Activated CD4-positive, alpha-beta T cell treated with anti-CD3 and anti-CD28 coated beads, Interleukin-2, amount 50 U/mL, for 4 hours (primary cell): ENCODE results near the gene DUSP16.
"Not testable (repeated sequence)": the region's sequence is repeated elsewhere in the genome, so short reads cannot be mapped to it uniquely, and the experiment has no call there.

ENCODE experiments used
- DNase-seq, 2 experiments: peaks; one replicate each; pipeline ENCODE4 v3.0.0-alpha.2; 2020

Gene DUSP16, protein sequence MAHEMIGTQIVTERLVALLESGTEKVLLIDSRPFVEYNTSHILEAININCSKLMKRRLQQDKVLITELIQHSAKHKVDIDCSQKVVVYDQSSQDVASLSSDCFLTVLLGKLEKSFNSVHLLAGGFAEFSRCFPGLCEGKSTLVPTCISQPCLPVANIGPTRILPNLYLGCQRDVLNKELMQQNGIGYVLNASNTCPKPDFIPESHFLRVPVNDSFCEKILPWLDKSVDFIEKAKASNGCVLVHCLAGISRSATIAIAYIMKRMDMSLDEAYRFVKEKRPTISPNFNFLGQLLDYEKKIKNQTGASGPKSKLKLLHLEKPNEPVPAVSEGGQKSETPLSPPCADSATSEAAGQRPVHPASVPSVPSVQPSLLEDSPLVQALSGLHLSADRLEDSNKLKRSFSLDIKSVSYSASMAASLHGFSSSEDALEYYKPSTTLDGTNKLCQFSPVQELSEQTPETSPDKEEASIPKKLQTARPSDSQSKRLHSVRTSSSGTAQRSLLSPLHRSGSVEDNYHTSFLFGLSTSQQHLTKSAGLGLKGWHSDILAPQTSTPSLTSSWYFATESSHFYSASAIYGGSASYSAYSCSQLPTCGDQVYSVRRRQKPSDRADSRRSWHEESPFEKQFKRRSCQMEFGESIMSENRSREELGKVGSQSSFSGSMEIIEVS

DNA sequence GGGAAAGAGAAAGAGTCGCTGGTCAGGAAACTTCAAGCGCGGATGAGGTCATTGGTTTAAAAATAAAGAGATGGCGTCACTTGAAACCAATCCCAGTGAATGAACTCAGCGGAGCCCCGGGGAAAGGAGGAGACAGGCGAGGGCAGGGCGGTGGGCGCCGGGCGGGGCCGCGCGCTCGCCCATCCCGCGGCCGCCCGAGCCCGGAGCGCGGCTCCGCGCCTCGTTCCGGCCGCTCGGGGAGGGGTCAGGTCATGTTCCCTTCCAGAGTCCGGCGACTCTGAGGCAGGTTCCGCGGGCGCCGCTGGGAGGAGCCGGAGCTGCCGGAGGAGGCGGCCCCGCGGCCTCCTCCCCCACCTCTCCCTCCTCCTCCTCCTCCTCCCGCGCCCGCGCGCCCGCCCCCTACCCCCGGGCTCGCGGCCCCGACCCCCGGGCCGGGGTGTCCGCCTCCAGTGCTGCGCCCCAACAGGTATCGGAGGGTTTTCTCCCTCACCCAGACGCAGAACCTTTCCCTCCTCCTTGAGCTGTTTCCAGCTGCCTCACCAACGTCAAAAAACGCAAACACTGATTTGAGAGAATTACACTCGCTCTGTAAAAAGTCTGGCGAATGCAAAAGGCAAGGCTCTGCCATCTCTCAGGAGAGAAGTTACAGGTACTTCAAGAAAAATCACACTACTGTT lies at the start of gene DUSP16:
Gene DUSP16 (minus strand): TSS at position 279 of the 677 bp plus-strand sequence. CDS start 41,765 bp downstream, outside the sequence.
- DNase-seq, result peak; percentile 57 to 59

DNA sequence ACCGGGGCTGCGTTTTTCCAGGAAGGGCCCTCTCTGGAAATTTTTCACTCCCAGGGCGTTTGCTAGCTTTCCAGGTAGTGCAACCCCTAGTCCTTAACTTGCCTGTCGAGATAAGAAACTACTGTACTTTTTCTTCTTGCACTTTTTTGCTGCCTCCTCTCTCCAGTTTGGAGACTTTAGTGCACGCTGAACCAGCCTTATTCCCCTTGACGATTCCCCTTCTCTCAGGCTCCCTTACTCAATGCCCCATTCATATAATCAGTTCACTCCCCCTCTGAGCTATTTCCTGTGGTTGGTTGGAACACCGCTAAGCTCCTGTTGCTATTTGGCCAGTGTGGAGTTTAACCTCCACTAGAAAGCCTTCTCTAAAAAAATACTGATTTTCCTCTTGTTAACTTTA lies 49.7 kb upstream of the DUSP16 start:
- DNase-seq, result no peak

DNA sequence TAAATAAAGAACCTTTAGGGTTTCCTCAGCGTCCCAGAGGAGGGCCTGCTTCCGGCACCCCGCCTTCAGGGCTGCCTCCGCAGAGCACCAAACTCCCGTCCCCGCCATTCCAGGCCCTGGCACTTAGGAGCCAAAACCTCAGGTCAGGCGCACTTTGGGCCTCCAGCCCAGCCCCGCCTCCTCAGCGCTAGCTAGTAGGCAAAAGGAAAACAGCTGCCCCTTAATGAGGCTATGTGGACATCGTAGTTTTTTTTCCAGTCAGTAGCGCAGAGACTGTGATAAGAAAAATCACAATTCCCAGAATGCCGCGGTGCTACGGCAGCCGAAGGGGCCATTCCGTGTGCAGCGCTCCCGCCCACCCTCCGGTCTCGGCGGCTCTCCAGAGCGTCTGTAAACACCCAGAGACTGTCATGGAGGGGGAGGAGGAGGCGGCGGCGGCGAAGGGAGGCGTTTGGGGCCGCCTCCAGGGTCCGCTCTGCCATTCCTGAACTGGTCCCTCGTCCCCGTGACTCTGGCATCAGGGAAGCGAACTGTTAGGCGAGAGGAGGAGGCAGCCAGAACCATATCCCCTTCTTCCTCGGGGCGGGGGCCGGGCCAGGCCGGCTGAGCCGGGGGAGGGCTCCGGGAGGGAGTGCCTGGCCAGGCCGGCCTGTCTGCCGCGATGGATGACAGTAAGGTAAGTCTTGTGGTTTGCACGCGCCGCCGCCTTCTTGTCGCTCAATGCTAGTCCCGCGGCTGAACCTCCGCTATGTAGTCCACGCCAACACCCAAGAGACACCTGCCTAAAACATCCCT lies 49.0 kb upstream of the DUSP16 start, which contains the start of gene CREBL2:
Gene CREBL2 (plus strand): TSS at position 365 of the 795 bp plus-strand sequence. CDS start 297 bp downstream, at position 662.
- peak; percentile 82 for DNase-seq

DNA sequence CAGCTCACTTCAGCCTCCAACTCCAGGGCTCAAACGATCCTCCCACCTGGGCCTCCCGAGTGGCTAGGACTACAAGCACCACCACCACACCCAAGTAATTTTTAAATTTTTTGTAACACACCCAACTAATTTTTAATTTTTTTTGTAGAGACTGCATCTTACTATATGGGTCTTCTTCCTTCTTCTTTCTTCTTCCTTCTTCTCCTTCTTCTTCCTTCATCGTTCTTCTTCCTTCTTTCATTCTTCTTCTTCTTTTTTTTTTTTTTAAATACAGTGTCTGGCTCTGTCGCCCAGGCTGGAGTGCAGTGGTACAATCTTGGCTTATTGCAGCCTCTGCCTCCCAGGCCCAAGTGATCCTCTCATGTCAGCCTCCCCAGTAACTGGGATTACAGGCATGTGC lies 48.0 kb upstream of the DUSP16 start:
- DNase-seq, result no peak

DNA sequence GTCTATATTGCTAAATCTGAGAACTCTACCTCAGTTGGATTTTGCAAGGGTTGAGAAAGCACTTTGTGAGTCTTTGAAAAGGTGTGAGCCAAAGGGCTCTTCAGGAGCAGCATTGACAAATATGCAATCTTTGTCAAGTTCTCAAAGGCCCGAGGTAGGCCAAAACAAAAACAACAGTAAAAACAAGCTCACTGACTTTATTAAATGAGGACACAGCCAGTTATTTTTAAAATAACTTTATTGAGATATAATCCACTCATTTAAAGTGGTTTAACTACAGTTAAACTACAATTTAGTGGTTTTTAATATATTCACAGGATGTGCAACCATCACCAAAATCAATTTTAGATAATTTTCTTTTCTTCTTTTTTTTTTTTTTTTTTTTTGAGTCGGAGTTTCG lies 47.0 kb upstream of the DUSP16 start:
- DNase-seq, result no peak

DNA sequence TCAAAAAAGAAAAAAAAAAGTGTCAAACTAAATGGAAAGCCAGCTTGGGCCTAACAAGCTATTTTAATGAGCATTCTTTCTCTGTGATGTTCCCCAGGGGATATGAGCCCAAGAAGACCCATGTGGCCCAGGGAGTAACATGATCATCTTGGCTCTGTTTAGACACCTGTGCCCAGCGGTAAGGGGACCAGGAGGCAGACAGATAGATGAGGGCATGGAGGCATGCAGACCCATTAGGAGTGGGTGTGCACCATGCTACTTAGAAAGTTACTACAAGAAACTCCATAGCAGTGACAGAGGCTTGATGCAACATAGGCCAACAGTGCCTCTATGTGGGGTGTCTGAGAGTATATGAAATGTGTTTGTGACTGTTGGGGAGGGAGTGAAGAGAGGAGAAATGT lies 45.9 kb upstream of the DUSP16 start:
- DNase-seq, result no peak

DNA sequence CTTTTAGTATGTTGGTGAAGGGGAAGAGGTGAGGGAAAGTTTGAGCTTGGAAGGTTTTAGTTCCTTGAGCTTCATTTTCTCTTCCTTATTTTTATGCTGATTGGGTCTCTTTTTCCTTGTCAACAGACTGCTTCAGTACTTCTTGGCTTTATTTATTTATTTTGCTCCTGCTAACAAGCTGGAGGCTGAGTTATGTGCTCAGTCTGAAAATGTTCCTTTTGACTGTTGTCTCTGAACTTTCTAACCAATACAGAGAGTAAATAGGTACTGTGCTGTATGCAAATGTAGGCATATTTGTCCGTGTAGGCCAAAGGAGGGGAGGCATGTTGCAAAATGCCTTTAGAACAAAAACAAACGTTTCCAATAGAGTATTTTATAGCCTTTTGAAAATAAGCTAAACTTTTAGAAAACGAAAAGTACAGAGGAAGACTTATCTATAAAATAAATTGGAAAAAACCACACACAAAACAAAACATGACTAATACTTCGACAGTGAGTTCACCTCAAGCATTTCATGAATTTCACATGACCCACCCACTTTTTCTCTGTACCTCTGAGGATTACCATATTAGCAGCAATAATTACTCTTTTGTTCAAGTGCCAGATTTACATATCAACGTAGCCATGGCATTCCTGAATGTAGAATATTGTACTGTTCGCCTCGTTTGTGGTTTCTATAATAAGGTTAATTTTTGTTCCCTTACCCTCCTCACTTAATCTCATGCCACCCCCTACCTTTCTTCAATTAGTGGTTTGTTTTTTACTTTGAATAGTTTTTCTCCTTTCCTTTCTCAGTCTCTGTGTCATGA lies 44.3 kb upstream of the DUSP16 start:
- no peak for DNase-seq

DNA sequence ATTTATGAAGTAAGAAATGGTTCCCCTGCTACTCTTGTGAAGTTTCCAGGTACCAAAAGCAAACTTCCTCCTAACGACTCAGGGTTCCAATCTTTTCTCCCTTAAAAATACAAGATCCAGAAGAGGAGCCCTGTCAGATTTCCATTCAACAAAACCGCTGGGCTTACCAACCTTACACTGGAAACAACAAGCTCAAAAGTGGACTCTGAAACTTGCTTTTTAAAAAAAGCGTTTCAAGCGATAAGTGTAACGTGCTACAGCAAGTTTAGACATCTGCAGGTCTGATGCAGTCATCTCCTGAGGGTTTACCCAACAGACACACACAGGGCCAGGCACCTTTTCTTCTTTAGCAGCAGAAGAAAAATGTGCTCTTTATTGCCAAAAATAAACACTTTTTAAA lies 42.1 kb upstream of the DUSP16 start:
- DNase-seq, result no peak

DNA sequence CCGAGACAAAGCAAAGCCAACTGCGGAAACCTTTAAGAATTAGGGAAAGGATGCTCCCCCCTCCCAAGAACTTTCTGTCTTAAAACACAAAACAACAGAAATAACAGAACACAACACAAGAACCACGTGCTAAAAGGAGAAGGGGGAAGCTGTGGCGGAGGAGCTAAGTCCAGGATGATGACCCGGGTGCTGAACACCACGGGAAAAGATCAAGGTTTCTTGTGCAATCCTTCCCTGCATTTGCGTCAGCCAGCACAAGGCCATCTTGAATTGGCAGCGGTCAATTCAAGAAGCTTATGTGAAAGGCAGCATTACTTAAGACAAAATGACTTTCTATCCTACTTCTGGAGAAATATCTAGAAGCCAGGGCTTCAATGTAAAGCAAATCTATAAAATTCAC lies 38.0 kb upstream of the DUSP16 start:
- DNase-seq, result no peak

DNA sequence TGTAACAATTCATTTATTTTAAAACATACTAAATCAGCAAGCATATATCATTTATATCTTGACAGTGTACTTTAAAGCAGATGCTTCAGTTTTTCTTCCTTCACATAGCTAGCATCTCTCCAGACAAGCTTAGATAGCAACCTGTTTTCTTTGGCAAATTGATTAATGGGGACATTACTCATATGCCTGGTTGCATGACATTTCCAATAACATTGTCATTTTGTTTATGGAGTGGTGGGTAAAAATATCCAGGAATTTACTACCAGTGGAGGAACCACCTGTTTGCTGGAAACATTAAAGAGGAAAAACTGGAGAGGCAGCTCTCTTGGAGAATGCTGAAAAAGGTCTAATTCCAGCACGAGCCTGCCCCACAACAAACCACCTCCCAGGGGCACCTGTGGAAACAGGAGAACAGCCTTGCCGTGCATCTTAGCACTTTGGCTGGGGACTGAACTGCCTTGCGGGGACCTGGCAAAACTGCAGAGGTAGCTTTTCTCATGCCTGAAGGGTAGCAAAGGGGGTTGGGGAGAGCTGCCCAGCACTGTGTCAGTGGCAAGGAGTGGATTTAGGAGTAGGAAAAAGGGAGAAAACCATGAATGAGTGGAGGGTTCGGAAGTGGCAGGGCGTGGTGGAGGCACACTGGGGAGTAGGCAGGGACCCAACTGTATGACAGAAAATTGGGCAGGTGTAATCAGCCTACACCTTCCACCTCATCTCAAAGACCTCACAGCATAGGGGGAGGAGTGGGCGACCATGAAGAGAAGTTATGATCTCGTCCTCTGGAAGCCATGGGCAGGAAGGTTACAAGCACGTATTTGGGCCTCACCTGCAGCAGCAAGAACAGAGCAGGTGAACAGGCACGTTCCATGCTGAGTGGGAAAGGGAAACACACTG lies 37.3 kb upstream of the DUSP16 start:
- DNase-seq, result no peak

DNA sequence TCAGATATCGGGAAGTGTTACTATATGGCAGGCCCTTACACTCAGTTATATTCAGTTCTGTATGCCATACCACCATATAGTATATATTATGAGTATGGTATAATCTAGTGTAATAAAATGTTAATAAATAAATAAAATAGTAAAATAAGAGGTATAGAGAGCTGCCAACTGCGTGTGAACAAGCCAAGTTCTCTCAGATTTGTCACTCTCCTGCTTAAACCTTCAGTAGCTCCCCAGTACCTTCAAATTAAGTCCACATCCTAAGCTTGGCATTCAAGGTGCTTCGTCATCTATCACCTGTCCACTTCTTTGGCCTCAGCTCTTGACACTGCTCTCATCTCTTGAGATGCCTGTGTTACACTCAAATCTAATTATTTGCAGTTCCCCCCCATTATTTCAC lies 36.2 kb upstream of the DUSP16 start:
- DNase-seq, result no peak

DNA sequence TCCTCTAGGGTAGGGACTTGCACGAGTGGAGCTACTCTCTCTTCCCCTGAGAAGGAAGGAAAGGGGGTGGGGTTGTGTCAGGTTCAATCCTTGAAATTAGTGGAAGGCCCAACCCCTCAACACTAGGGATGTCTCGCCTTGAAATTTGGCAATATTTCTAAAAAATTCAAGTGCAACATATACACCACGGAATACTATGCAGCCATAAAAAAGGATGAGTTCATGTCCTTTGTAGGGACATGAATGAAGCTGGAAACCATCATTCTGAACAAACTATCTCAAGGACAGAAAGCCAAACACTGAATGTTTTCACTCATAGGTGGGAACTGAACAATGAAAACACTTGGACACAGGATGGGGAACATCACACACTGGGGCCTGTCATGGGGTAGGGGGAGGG lies 33.9 kb upstream of the DUSP16 start:
- DNase-seq, result not testable (repeated sequence)

DNA sequence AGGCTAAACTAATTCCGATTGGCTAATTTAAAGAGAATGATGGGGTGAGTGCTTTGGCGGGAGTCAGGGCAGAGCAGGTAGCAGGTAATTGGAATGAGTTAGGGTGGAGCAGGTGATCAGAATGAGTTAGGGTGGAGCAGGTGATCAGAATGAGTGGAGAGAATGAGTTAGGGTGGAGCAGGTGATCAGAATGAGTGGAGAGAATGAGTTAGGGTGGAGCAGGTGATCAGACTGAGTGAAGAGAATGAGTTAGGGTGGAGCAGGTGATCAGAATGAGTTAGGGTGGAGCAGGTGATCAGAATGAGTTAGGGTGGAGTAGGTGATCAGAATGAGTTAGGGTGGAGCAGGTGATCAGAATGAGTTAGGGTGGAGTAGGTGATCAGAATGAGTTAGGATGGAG lies 33.3 kb upstream of the DUSP16 start:
- DNase-seq, result not testable (repeated sequence)

DNA sequence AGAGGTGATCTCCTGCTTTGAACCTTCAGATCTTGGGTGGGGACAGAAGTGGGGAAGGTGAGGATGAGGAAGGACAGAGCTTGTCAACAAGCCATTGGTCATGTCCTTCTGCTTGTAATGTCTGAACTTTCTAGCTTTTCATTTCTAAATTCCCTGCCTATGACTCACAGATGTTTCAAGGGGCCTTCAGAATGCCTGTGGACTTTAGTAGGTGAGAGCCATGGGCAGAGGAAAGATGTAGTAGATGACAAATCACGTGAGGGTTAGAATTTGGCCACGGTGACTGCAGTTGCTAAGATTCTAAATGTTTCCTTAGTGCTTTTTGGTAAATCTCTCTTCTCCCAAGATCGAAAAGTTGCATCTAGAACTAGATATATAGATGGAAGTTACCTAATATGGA lies 30.3 kb upstream of the DUSP16 start:
- no peak for DNase-seq

DNA sequence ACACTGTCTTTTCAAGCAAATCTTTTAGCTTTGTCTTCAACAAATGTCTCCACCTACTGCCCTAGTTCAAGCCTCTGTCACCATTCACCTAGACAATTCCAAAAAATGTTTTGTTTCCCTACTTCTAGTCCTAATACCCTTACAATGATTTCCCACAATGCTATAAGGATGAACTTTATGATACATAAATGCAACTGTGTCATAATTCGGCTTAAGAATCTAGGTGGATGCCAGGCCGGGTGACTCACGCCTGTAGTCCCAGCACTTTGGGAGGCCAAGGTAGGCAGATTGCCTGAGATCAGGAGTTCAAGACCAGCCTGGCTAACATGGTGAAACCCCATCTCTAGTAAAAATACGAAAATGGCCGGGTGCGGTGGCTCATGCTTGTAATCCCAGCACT lies 28.3 kb upstream of the DUSP16 start:
- no peak for DNase-seq

DNA sequence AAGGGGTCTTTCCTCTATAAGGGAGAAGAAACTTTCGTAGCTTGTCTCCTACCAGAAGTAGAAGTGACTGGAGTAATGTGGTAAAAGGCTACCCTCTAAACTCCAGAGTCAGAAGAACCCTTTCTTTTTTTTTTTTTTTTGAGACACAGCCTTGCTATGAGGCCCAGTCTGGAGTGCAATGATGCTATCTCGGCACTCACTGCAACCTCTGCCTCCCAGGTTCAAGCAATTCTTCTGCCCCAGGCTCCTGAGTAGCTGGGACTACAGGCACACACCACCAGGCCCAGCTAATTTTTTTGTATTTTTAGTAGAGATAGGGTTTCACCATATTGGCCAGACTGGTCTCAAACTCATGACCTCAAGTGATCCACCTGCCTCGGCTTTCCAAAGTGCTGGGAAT lies 25.8 kb upstream of the DUSP16 start:
- not testable (repeated sequence) for DNase-seq

DNA sequence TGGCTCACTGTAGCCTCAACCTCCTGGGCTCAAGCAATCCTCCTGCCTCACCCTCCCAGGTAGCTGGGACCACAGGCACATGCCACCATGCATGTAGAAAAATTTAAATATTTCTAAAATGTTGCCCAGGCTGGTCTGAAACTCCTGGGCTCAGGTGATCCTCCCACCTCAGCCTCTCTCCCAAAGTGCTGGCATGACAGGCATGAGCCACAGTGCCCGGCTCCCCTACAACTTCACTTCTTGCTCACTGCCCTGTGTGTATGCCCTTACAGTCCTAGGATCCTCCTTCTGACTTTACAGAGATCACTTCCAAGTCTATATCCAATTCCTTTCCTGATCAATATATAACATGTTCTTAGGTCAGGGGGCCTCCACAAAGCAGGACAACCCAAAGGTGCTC lies 25.2 kb upstream of the DUSP16 start:
- no peak for DNase-seq

DNA sequence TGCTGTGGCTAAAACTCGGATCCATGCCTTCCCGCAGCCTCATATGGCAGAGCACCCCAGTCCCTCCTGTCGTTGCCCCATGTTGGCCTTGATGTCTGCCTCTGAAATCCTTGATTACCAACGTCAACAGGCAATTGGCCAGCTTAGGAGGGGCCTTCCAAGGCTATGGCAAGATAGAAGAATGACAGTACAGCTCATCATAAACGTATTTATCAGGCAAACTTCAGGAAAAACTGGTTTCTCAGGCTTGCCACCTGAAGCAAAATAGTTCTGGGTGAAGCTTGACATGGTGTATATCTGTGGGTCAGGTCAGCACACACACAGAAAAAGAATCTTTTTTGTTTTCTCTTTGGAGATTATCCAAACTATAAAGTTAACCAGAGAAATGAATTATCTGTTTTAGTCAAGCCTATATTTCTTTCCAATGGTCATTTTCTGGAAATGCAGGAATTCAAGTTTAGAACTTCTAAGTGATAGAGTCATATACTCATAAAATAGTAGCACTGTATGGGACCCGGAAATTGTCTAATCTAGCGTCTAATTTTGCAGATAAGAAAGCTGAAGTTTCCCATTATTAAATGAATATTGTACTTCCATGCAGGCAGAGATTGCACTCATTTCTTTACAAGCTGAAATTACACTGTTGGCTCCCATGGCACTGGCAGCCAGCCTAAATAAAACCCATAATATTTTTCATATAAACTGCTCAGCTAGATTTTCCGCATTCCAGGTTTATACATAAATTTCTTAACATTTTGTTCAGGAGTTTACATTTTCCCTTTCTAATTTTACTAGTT lies 24.4 kb upstream of the DUSP16 start:
- no peak for DNase-seq

DNA sequence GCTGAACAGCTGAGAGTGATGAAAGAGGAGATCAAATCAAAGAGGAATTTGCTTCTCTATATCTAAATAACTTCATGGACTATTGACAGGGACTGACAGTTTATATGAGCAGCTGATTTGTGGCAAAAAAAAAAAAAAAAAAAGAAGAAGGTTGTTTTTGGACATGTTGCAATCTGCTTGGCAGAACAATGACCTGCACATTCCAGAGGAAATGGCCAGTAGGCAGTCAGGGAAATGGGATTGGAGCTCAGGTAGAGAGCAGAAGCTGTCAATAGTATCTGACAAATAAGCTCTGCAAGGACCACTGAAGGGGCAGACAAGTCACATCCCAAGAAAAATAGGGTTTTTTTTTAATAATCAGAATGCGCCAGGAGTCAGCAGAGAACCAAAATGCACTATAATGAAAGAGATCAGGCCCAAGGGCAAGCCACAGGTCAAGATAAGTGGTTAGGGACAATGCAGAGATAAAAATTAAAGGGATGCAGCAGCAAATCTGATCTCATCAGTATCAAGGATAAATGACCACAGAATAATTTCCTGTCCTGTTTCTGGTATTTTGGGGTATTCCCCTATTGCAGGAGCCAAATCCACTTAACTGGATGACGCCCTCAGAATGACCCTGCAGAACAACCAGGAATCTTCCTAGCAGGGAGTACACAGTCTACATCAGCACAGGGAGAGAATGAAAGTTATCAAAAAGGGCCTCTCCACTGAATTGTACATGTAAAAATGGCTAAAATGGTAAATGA lies 22.6 kb upstream of the DUSP16 start:
- DNase-seq, result no peak
